Sigmoid colon (tissue), 4 donors: ENCODE measurements around the gene NRXN3.

Source experiments
- CTCF ChIP-seq, 4 experiments: fragments of 450-650 bp in 3 of 4; fragments of 200-600 bp in 1 of 4; IDR thresholded peaks; one replicate each; pipeline ENCODE4 v1.5.1; 2016 to 2019; ENCODE audit warnings: antibody characterized with exemption in 4 of 4, mild to moderate bottlenecking in 3 of 4, moderate library complexity in 2 of 4
- EP300 ChIP-seq, 4 donors: sonication (generic); formaldehyde crosslinking; IDR thresholded peaks; one replicate each; pipeline ENCODE4 v1.6.1; 2017; ENCODE audit warnings: antibody characterized with exemption in 4 of 4
- POLR2AphosphoS5 ChIP-seq, 4 donors: sonication (generic); formaldehyde crosslinking; IDR thresholded peaks; one replicate each; pipeline ENCODE4 v1.6.1; 2017; ENCODE audit warnings: antibody characterized with exemption in 4 of 4

DNA sequence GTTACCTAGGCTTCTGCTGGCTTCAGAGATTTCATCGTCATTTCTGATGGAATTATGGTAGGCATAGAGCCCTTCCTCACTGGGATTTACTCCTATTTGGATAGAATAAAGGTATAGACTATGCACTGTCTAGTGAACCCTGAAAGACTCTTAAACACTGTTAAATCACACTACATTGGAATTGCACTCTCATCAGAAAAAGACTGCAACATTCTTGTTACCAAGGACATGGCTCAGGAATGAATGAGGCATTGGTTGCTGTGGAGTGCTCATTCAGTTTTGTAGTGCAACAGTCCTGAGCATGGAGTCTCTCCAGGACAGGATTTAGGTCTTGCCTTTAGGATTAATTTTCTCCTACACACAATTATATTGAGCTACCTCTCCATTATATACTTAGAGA lies 483.0 kb downstream of the NRXN3 start:
- no peak for TF ChIP-seq CTCF (IDR thresholded peaks at IDR 0.05)
- TF ChIP-seq EP300 (IDR thresholded peaks at IDR 0.05), result no peak
- TF ChIP-seq POLR2AphosphoS5 (IDR thresholded peaks at IDR 0.05), result no peak
